ENCODE results near the gene CCDC68. TPM values are rescaled to one million over a fixed set of nuclear protein-coding genes. Genes with fewer than 3 reads are reported as not detected.

CCDC68 gene
- total and polyA plus RNA-seq, 12 donors = 2.0 to 19.3 (median 4.9) TPM

- 67 to 77% (median 70%) methylated on average over 4 of the region's 4 CpGs for WGBS, 4 donors
- no peaks in the 10 kb centered on the region for H3K27me3 ChIP-seq
- H3K9me3 ChIP-seq (replicated peaks in 1 of 3) = no peaks in the 10 kb centered on the region
- no peaks in the 10 kb centered on the region for H3K36me3 ChIP-seq (replicated peaks in 1 of 2)
- no peak for DNase-seq
- H3K27ac ChIP-seq = no peak overlapping the region
- TF ChIP-seq CTCF (IDR thresholded peaks at IDR 0.05) (no peak), POLR2A (IDR thresholded peaks at IDR 0.05) (no peak)
- H3K4me1 ChIP-seq (replicated peaks in 1 of 2) = no peaks in the 10 kb centered on the region
- no peak overlapping the region for H3K4me3 ChIP-seq
- intact Hi-C loops (cut with DNase I) = no loop called here
Observed at GRCh38 chr18:54882318-54882717, 76.9 kb downstream of the CCDC68 start.

GRCh38 chr18:54881229-54881768 is 78.0 kb downstream of the CCDC68 start:
- no peak for DNase-seq
- 60 to 66% (median 61%) methylated on average over 6 of the region's 6 CpGs for WGBS, 4 donors
- Histone ChIP-seq H3K4me1 (replicated peaks in 1 of 2) (no peaks in the 10 kb centered on the region), H3K9me3 (replicated peaks in 1 of 3) (no peaks in the 10 kb centered on the region), H3K27me3 (no peaks in the 10 kb centered on the region), H3K27ac (no peak overlapping the region), H3K4me3 (no peak overlapping the region), H3K36me3 (replicated peaks in 1 of 2) (no peaks in the 10 kb centered on the region)
- intact Hi-C loops (cut with DNase I) = no loop called here
- TF ChIP-seq CTCF (IDR thresholded peaks at IDR 0.05) (no peak), POLR2A (IDR thresholded peaks at IDR 0.05) (no peak)

DNA sequence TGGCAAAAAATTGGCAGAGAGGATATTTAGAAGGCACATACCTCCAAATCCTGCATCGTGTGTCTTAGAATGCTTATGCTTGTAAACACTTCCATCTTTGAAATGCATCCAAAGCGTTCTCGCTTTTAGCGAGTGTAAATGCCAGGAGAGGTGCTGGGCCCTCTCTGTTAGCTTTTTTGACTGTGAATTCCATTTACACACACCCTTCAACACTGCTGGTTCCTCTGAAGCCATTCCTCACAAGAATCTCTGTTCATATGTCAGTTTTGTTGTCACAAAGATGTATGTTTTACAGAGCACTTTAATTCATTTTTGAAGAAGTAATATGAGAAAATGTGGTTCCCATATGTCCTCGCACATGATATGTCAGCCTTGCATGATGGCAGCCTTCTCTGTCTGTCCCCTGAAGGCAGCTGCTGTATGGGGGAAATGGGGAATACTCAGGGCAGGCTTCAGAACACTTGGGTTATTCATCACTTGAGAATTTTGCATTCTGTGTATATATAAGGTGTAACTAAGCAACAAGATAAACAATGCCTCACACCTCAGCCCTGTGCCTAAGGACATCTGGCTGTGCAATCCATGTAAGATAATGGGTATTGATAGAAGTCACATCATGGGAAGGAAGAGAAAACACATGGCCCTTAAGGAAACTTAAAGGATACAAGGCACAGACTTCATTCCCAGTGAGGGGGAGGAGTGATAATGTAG is 78.7 kb downstream of the CCDC68 start:
- H3K4me3 ChIP-seq = no peak overlapping the region

GRCh38 chr18:54879691-54880090 is 79.6 kb downstream of the CCDC68 start:
- no peaks in the 10 kb centered on the region for H3K9me3 ChIP-seq (replicated peaks in 1 of 3)
- H3K27ac ChIP-seq = no peak overlapping the region
- 75 to 85% (median 82%) methylated on average over 4 of the region's 4 CpGs for WGBS, 4 donors
- H3K27me3 ChIP-seq = no peaks in the 10 kb centered on the region
- H3K4me1 ChIP-seq (replicated peaks in 1 of 2) = no peaks in the 10 kb centered on the region
- intact Hi-C loops (cut with DNase I) = no loop called here
- no peak for TF ChIP-seq POLR2A (IDR thresholded peaks at IDR 0.05)
- TF ChIP-seq CTCF (IDR thresholded peaks at IDR 0.05) = no peak
- DNase-seq = no peak
- H3K4me3 ChIP-seq = no peak overlapping the region
- H3K36me3 ChIP-seq (replicated peaks in 1 of 2) = no peaks in the 10 kb centered on the region

More for the DNA sequence above, 78.7 kb downstream of the CCDC68 start:
- DNase-seq = no peak
- intact Hi-C loops (cut with DNase I) = no loop called here
- Histone ChIP-seq H3K4me1 (replicated peaks in 1 of 2) (no peaks in the 10 kb centered on the region), H3K27ac (no peak overlapping the region), H3K36me3 (replicated peaks in 1 of 2) (no peaks in the 10 kb centered on the region), H3K27me3 (no peaks in the 10 kb centered on the region), H3K9me3 (replicated peaks in 1 of 3) (no peaks in the 10 kb centered on the region)
- 65 to 83% (median 76%) methylated on average over 5 of the region's 5 CpGs for WGBS, 4 donors
- TF ChIP-seq CTCF (IDR thresholded peaks at IDR 0.05) (no peak), POLR2A (IDR thresholded peaks at IDR 0.05) (no peak)
